ENCODE results near the gene FOCAD. TPM values are rescaled to one million over a fixed set of nuclear protein-coding genes. Genes with fewer than 3 reads are reported as not detected.

Gene FOCAD
- polyA plus RNA-seq, 4 donors = 3.5 to 14.9 (median 6.9) TPM

DNA sequence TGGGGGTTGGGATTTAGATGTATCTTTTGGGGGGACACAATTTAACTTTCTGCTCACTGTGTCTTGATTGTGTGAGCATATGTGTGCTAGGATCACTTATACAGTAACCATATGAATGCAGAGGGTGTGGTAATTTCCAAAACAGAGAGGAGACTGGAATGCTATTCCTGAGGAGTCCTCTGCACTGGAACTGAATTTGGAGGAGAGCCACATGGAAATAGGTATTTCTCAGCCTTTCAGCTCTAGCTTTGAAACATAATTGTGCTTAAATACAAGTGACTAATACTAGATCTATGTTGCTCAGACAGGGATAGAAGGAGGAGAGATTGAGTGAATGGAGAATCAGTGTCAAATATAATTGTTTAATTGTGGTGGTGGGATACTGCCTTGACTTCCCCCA lies 45.5 kb downstream of the FOCAD start:
- H3K36me3 ChIP-seq (ENCODE audit: control insufficient read depth in 3 of 3, insufficient read depth in 2 of 3, low read depth in 1 of 3, low read length in 3 of 3) = peaks cover 0 to 3% (median 0%) of the 10 kb centered on the region in 3 donors
- FAIRE-seq = no peak
- no peaks in the 10 kb centered on the region for H3K9me3 ChIP-seq (ENCODE audit: control insufficient read depth in 2 of 2, insufficient read depth in 1 of 2, low read depth in 1 of 2, low read length in 1 of 2)
- no peak overlapping the region for H3K27ac ChIP-seq (ENCODE audit: low read depth in 1 of 3, low read length in 2 of 3)
- peaks cover 0 to 2% (median 0%) of the 10 kb centered on the region in 3 donors for H3K4me1 ChIP-seq (ENCODE audit: control insufficient read depth in 3 of 3, insufficient read depth in 2 of 3, low read depth in 1 of 3, low read length in 2 of 3)
- no peaks in the 10 kb centered on the region for H3K27me3 ChIP-seq (ENCODE audit: control insufficient read depth in 3 of 3, insufficient read depth in 3 of 3, low read length in 3 of 3)
- DNase-seq = no peak
- no peak overlapping the region for H3K4me3 ChIP-seq (ENCODE audit: low read depth in 1 of 3, low read length in 3 of 3)

DNA sequence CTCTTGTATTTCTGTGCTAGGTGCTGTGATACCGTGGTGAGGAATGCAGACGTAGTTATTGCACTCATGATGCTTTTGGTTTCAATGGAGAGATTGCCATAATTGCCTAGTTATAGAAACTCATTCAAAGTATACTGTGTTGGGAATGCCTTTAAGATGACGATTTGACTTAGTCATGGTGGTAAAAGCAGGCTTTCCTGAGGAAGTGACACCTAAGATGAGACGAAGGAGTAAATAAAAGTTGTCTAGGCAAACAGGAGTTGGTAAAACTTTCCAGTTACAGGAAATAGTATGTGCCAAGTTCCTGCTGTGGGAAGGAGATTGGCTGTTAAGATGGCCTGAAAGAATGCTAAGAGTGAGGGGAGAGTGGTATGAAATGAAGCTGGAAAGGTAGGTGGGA lies 48.1 kb downstream of the FOCAD start:
- no peak for FAIRE-seq
- WGBS, 3 donors = 73 to 89% (median 84%) methylated on average over 4 of the region's 4 CpGs
- no peaks in the 10 kb centered on the region for H3K27me3 ChIP-seq (ENCODE audit: control insufficient read depth in 3 of 3, insufficient read depth in 3 of 3, low read length in 3 of 3)

DNA sequence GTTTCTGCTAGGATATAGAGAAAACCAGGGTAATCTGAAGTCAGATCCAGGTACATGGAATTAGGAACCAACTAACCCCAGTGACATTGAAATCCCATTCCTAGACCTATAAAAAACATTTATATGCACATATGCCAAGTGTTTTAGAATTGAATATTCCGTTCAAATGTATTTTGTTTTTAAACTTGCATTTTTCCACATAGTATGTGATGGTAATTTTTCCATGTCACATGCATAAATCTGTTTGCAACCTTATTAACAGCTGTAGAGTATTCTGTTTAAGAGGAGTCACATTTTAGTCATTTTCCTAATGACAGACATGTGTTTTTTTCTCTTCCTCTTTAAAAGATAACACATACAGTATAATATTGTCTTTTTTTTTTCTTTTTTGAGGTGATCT lies 50.2 kb downstream of the FOCAD start:
- 89 to 94% (median 94%) methylated on average over 1 of the region's 1 CpG for WGBS, 3 donors
- DNase-seq (no peak), FAIRE-seq (no peak)
- H3K27me3 ChIP-seq (ENCODE audit: control insufficient read depth in 3 of 3, insufficient read depth in 3 of 3, low read length in 3 of 3) = no peaks in the 10 kb centered on the region
- no peaks in the 10 kb centered on the region for H3K36me3 ChIP-seq (ENCODE audit: control insufficient read depth in 3 of 3, insufficient read depth in 2 of 3, low read depth in 1 of 3, low read length in 3 of 3)
- no peak overlapping the region for H3K4me3 ChIP-seq (ENCODE audit: low read depth in 1 of 3, low read length in 3 of 3)
- H3K9me3 ChIP-seq (ENCODE audit: control insufficient read depth in 2 of 2, insufficient read depth in 1 of 2, low read depth in 1 of 2, low read length in 1 of 2) = no peaks in the 10 kb centered on the region
- no peaks in the 10 kb centered on the region for H3K4me1 ChIP-seq (ENCODE audit: control insufficient read depth in 3 of 3, insufficient read depth in 2 of 3, low read depth in 1 of 3, low read length in 2 of 3)
- no peak overlapping the region for H3K27ac ChIP-seq (ENCODE audit: low read depth in 1 of 3, low read length in 2 of 3)

More for the DNA sequence above, 48.1 kb downstream of the FOCAD start:
- Histone ChIP-seq H3K27ac (ENCODE audit: low read depth in 1 of 3, low read length in 2 of 3) (no peak overlapping the region), H3K4me3 (ENCODE audit: low read depth in 1 of 3, low read length in 3 of 3) (no peak overlapping the region), H3K9me3 (ENCODE audit: control insufficient read depth in 2 of 2, insufficient read depth in 1 of 2, low read depth in 1 of 2, low read length in 1 of 2) (no peaks in the 10 kb centered on the region), H3K36me3 (ENCODE audit: control insufficient read depth in 3 of 3, insufficient read depth in 2 of 3, low read depth in 1 of 3, low read length in 3 of 3) (no peaks in the 10 kb centered on the region), H3K4me1 (ENCODE audit: control insufficient read depth in 3 of 3, insufficient read depth in 2 of 3, low read depth in 1 of 3, low read length in 2 of 3) (no peaks in the 10 kb centered on the region)
- DNase-seq = no peak

DNA sequence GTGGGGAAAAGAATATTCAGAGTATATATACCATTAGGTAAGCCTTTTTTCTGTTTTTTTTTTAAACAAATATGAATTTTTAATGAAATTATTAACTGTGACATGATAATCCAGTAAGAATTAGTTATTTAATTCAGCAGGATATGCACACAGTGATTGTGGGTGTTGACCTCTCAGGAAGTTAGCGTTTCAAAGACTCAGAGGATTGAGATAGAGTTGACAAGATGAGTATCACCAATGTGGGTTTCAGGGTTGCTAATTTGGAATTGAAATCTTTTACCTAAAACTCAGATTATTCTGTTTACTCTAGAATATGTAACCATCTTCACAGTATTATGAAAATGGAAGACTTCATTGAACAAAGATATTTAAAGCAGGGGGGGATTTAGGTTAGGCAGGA lies 56.2 kb downstream of the FOCAD start:
- FAIRE-seq = no peak

DNA sequence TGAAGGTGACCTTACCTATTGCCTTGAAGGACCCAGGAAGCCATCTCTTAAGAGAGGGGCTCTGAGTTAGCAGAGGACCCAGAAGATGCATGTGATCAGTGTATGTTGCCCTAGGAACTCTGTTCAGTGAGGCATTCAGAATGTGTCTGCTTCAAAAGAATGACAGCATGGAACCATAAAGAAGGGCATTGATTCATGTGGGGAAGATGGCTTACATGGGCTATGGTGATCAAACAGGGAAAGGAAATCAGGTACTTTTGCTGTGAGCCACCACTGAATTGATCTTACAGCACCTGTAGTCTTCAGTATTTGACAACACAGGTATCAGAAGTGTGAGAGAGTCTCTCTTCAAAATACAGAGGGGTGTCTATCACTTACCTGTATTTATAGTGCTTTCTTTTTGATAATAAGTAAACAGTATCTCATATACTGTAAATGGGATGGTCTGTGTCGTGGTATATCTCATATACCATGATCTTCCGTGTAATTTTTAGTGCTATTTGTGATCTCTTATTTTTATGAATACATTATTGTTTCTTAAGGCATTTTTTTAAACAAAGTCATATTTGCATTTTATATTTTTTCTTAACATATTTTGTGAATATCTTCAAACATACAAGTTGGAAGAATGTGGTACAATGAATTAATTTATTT lies 57.0 kb downstream of the FOCAD start:
- Histone ChIP-seq H3K27me3 (ENCODE audit: control insufficient read depth in 3 of 3, insufficient read depth in 3 of 3, low read length in 3 of 3) (no peaks in the 10 kb centered on the region), H3K4me3 (ENCODE audit: low read depth in 1 of 3, low read length in 3 of 3) (no peak overlapping the region), H3K9me3 (ENCODE audit: control insufficient read depth in 2 of 2, insufficient read depth in 1 of 2, low read depth in 1 of 2, low read length in 1 of 2) (no peaks in the 10 kb centered on the region), H3K4me1 (ENCODE audit: control insufficient read depth in 3 of 3, insufficient read depth in 2 of 3, low read depth in 1 of 3, low read length in 2 of 3) (no peaks in the 10 kb centered on the region), H3K36me3 (ENCODE audit: control insufficient read depth in 3 of 3, insufficient read depth in 2 of 3, low read depth in 1 of 3, low read length in 3 of 3) (peaks cover 0 to under 1% (median 0%) of the 10 kb centered on the region in 3 donors), H3K27ac (ENCODE audit: low read depth in 1 of 3, low read length in 2 of 3) (no peak overlapping the region)
- no peak for FAIRE-seq
- no peak for DNase-seq
- WGBS, 3 donors = 95 to 100% (median 96%) methylated on average over 2 of the region's 2 CpGs

More for the DNA sequence above, 56.2 kb downstream of the FOCAD start:
- 79 to 93% (median 89%) methylated on average over 1 of the region's 1 CpG for WGBS, 3 donors
- no peaks in the 10 kb centered on the region for H3K9me3 ChIP-seq (ENCODE audit: control insufficient read depth in 2 of 2, insufficient read depth in 1 of 2, low read depth in 1 of 2, low read length in 1 of 2)
- no peak overlapping the region for H3K4me3 ChIP-seq (ENCODE audit: low read depth in 1 of 3, low read length in 3 of 3)
- no peaks in the 10 kb centered on the region for H3K4me1 ChIP-seq (ENCODE audit: control insufficient read depth in 3 of 3, insufficient read depth in 2 of 3, low read depth in 1 of 3, low read length in 2 of 3)
- no peak overlapping the region for H3K27ac ChIP-seq (ENCODE audit: low read depth in 1 of 3, low read length in 2 of 3)
- no peaks in the 10 kb centered on the region for H3K36me3 ChIP-seq (ENCODE audit: control insufficient read depth in 3 of 3, insufficient read depth in 2 of 3, low read depth in 1 of 3, low read length in 3 of 3)
- no peaks in the 10 kb centered on the region for H3K27me3 ChIP-seq (ENCODE audit: control insufficient read depth in 3 of 3, insufficient read depth in 3 of 3, low read length in 3 of 3)
- no peak for DNase-seq

DNA sequence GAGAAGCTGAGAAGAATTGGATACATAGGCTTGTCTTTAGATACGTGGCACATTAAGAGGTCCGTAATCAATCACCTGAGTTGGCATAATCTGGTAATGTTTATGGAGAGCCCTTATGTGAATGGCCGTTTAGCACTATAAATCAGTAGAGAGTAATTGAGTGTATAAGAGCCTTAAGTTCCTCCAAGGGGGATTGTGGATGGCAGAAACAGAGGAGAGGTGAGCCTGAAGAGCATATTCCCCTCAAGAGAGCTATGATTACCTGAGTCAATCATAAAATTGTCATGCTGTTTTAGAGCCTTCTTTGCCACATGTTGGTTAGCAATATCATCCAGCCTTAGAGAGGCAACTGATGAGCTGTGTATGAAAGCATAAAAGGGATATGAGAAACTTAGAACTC lies 58.8 kb downstream of the FOCAD start:
- Histone ChIP-seq H3K27ac (ENCODE audit: low read depth in 1 of 3, low read length in 2 of 3) (no peak overlapping the region), H3K4me3 (ENCODE audit: low read depth in 1 of 3, low read length in 3 of 3) (no peak overlapping the region), H3K9me3 (ENCODE audit: control insufficient read depth in 2 of 2, insufficient read depth in 1 of 2, low read depth in 1 of 2, low read length in 1 of 2) (no peaks in the 10 kb centered on the region), H3K36me3 (ENCODE audit: control insufficient read depth in 3 of 3, insufficient read depth in 2 of 3, low read depth in 1 of 3, low read length in 3 of 3) (peaks cover 0 to 2% (median 2%) of the 10 kb centered on the region in 3 donors), H3K27me3 (ENCODE audit: control insufficient read depth in 3 of 3, insufficient read depth in 3 of 3, low read length in 3 of 3) (no peaks in the 10 kb centered on the region), H3K4me1 (ENCODE audit: control insufficient read depth in 3 of 3, insufficient read depth in 2 of 3, low read depth in 1 of 3, low read length in 2 of 3) (no peaks in the 10 kb centered on the region)
- no peak for FAIRE-seq
- no peak for DNase-seq
- 87 to 91% (median 90%) methylated on average over 3 of the region's 3 CpGs for WGBS, 3 donors

DNA sequence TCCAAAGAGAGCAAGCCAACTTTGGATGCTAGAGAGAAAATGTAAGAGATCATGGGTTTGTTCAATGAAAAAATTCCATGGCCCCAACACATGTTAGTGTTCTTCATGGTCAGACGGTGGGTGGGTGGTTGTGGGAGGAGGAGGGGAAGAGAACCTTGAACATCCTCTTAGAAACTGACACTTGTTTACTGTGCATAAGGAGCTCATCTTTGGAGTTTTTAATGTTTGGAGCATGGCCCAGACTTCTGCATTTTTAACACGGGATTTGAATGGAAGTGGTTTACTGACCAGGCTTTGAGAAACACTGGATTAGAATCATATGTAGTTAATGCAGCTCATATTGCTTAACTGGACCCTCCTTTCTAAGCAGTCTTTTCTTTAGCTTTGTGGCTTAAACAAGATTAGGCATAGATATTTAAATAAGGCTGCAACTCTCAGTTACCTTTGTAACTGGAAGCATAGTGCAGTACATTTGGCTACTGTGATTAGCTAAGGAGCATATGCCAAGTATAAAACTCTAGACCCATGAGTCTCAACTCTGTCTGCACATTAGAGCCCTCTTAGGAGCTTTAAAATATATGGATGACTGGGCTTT lies 60.1 kb downstream of the FOCAD start:
- H3K9me3 ChIP-seq (ENCODE audit: control insufficient read depth in 2 of 2, insufficient read depth in 1 of 2, low read depth in 1 of 2, low read length in 1 of 2) = no peaks in the 10 kb centered on the region
- peaks cover 0 to 2% (median 2%) of the 10 kb centered on the region in 3 donors for H3K36me3 ChIP-seq (ENCODE audit: control insufficient read depth in 3 of 3, insufficient read depth in 2 of 3, low read depth in 1 of 3, low read length in 3 of 3)
- WGBS, 3 donors = 64 to 85% (median 80%) methylated on average over 2 of the region's 2 CpGs
- H3K27me3 ChIP-seq (ENCODE audit: control insufficient read depth in 3 of 3, insufficient read depth in 3 of 3, low read length in 3 of 3) = no peaks in the 10 kb centered on the region
- no peak overlapping the region for H3K27ac ChIP-seq (ENCODE audit: low read depth in 1 of 3, low read length in 2 of 3)
- H3K4me1 ChIP-seq (ENCODE audit: control insufficient read depth in 3 of 3, insufficient read depth in 2 of 3, low read depth in 1 of 3, low read length in 2 of 3) = no peaks in the 10 kb centered on the region
- FAIRE-seq = no peak
- no peak for DNase-seq
- H3K4me3 ChIP-seq (ENCODE audit: low read depth in 1 of 3, low read length in 3 of 3) = no peak overlapping the region

DNA sequence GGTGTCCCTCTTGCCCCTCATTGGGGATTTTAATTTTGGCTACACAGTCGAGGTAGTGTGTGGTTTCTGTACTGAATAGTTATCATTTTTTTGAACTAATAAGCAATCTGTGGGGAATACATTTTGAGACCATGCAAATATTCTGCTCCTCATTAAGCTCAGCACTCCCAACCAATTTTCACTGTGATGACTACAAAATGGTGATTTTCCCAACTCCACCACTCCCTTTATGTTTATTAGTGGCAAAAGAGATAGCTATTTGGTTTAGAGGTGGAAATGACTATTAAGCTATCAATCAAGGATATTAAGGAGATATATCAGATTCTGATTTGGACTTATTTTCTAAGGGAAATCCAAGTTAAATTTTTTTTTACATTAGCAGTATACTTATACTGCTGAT lies 62.9 kb downstream of the FOCAD start:
- Histone ChIP-seq H3K27me3 (ENCODE audit: control insufficient read depth in 3 of 3, insufficient read depth in 3 of 3, low read length in 3 of 3) (no peaks in the 10 kb centered on the region), H3K36me3 (ENCODE audit: control insufficient read depth in 3 of 3, insufficient read depth in 2 of 3, low read depth in 1 of 3, low read length in 3 of 3) (peaks cover 0 to 2% (median 2%) of the 10 kb centered on the region in 3 donors), H3K9me3 (ENCODE audit: control insufficient read depth in 2 of 2, insufficient read depth in 1 of 2, low read depth in 1 of 2, low read length in 1 of 2) (no peaks in the 10 kb centered on the region), H3K4me1 (ENCODE audit: control insufficient read depth in 3 of 3, insufficient read depth in 2 of 3, low read depth in 1 of 3, low read length in 2 of 3) (no peaks in the 10 kb centered on the region), H3K27ac (ENCODE audit: low read depth in 1 of 3, low read length in 2 of 3) (no peak overlapping the region), H3K4me3 (ENCODE audit: low read depth in 1 of 3, low read length in 3 of 3) (no peak overlapping the region)
- DNase-seq (no peak), FAIRE-seq (no peak)
- 59 to 85% (median 80%) methylated on average over 1 of the region's 1 CpG for WGBS, 3 donors
